HG03342 (cell line): ENCODE measurements around the gene SPIB.
"Not testable (repeated sequence)": the region's sequence is repeated elsewhere in the genome, so short reads cannot be mapped to it uniquely, and the experiment has no call there.

ENCODE experiments used
- ATAC-seq: cut with Tn5 transposase; IDR thresholded peaks from one replicate; pipeline ENCODE4 v1.9.1; 2021; ENCODE audit warnings: mild to moderate bottlenecking, moderate library complexity; ENCODE audit not compliant: unreplicated experiment

SPIB gene

DNA sequence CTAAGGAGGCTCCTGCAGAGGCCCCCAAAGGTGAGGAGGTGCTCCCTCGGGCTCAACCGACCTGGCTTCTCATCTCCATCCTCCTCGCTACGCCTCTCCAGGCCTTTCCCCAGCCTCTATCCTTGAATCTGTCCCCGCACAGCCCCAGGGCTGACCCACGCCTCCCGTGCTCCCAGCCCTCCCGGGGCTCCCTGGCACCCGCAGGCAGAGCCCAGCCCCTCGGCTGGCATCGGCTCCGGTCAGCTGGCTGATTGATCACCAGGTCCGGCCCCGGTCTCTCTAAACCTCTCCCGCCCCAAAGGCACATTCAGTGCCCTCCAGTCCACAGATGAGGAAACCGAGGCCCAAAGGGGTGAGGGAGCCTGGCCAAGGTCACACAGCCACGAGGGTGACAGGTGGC is 16.5 kb downstream of the SPIB start:
- no peak for ATAC-seq

DNA sequence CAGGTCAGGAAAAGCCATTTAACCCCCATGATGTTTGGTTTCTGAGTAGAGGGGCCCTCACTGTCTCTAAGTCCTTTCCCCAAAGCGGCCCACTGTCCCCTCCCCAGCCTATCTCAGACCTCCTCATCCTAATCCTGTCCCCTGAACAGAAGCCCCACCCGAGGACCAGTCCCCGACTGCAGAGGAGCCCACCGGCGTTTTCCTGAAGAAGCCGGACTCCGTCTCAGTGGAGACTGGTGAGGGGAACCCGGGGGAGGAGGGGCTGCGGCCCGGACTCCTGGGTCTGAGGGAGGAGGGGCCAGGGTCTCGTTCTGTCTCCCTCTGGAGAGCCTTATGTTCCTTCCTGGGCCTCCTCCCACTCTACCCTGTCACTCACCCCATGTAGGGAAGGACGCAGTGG is 16.9 kb downstream of the SPIB start:
- no peak for ATAC-seq

DNA sequence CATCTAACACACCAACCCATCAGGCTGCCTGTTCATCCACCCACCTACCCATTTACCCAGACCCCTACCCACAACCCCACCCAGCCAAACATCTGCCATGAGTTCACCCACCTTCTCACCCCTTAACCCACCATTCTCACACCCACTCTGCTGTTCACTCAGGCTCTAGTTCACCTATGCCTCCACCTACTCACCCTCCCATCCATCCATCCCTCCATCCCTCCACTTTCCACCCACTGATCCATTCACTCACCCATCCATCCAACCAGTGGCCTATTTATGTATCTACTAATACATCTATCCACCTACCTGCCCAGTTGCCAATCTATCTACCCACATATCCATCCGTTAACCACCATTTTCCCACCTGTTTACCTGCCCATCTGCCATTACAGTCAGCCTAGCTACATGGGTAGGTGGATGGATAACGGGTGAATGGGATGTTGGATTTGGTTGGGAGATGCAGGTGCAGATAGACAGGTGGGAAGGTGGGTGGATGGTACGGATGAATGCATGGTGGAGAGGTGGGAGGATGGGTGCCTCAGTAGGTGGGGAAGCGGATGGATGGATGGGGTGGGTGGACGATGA is 19.2 kb downstream of the SPIB start:
- no peak for ATAC-seq

DNA sequence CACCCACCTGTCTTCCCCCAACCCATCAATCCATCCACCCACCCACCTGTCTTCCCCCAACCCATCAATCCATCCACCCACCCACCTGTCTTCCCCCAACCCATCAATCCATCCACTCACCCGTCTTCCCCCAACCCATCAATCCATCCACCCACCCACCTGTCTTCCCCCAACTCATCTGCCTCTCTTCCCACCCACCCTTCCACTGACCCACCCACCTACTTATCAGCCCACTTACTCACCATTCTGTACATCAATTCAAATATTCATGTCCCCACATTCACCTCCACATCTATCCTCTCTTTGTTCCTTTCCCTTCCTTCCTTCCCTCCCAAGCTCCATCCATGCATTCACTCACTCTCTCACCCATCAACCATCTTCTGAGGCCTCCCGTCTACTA is 20.4 kb downstream of the SPIB start:
- ATAC-seq, result not testable (repeated sequence)

DNA sequence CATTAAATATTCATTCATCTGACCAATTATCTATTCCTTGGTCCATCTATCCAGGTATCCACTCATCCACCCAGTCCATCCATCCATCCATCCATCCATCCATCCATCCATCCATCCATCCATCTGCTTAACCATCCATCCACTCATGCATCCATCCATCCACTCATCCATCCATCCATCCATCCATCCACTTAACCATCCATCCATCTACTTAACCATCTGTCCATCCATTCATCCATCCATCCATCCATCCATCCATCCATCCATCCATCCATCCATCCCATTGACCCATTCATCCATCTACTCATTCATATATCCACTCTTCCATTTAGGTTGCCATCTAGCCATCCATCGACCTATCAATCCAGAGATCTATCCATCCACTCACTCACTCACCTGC is 25.3 kb downstream of the SPIB start:
- no peak for ATAC-seq

DNA sequence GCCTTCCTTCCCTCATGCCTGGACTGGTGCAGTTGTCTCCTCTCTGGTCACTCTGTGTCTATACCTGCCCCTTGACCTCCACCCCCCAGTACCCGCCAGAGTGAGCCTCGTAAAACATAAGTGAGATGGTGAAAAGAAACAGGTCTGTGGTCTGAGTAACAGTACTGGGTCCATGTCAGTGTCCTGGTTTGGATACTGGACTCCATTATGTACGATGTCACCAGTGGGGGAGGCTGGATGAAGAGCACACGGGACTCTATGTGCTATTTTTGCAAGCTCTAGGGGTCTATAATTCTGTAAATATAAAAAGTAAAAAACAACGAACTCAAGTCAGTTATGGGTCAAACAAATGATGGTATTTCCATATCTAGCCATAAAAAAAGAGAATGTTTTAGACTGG is 28.3 kb downstream of the SPIB start:
- no peak for ATAC-seq

DNA sequence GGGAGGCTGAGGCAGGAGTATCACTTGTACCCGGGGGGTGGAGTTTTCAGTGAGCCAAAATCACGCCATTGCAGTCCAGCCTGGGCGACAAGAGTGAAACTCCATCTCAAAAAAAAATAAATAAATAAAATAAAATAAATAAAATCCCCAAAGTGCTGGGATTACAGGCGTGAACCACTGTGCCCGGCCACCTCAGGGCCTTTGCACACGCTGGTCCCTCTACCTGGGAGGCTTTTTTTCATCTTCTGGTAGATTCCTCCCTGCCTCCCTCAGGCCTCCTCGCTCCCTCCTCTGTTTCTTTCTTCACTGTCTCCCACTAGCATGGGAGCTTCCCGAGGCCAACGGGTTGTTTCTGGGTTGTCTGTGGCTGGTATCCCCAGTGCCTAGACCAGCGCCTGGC is 29.0 kb downstream of the SPIB start:
- no peak for ATAC-seq

DNA sequence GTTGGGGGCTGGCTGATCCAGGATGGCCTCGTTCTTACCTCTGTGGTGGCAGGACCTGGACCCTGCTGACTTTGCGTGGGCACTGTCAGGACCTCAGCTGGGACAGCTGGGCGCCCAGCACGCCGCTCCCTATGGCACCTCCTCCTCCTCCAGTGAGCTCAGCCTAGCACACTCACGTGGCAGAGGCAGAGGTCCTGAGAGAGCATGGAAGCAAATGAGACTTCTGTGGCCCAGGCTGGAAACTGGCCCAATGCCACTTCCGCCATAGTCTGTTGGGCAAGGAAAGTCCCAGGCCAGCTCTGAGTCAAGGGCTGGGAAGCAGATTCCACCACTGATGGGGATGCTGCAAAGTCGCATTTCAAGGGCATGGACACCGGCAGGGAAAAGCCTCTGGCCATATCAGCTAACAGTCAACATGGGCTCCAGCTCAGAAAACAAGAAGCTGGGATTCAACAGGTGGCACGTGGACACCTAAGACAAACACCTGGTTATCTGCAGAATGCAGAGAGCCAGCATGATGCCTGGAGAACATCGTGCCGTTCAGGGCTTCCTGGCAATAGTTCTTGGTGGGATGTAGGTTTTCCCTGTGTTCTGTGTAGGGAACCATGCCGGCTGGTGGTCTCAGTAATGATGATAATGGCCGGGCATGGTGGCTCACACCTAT is 30.6 kb downstream of the SPIB start:
- ATAC-seq, result no peak

DNA sequence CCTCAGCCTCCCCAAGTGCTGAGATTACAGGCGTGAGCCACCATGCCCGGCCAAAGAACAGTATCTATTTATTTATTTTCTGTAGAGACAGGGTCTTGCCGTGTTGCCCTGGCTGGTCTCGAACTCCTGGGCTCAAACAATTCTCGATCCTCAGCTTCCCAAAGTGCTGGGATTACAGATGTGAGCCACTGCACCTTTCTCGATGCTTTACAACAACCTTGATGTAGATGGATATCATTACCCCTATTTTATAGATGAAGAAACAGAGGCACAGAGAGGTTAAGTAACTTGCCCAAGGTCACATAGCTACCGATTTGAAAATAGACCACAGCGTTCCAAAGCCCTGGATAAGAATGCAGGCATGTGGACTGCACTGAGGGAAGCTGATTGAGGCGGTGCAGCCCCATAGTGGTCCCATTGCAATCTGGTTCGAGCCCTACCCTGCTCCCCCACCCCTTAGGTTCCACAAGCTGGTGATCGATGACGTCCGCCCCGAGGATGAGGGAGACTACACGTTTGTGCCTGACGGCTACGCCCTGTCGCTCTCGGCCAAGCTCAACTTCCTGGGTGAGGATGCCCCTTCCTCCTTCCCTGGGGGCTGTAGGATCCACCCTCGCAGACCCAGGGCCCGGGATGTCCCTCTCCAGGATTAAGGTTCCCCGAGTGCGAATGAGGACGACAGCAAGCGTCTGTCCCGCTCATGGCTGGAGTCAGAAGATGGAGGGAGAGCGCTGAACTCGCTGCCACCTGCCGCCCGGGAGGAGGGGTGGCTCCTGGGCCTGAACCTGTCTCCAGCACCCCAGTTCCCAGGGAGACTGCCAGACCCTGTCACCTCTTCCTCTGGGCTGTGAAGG is 31.9 kb downstream of the SPIB start:
- no peak for ATAC-seq

DNA sequence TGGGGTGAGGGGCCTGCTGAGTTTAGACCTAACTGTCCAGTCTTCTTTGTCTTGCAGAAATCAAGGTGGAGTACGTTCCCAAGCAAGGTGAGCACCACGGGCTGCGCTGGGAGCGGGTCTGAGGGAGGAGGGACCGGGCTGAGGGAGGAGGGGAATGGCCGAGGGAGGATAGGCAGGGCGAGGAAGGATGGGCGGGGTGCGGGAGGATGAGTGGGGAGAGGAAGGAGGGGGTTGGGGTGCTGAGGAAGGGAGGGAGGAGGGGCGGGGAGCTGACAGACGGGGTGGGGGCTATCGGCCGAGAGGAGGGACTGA is 32.4 kb downstream of the SPIB start:
- no peak for ATAC-seq

DNA sequence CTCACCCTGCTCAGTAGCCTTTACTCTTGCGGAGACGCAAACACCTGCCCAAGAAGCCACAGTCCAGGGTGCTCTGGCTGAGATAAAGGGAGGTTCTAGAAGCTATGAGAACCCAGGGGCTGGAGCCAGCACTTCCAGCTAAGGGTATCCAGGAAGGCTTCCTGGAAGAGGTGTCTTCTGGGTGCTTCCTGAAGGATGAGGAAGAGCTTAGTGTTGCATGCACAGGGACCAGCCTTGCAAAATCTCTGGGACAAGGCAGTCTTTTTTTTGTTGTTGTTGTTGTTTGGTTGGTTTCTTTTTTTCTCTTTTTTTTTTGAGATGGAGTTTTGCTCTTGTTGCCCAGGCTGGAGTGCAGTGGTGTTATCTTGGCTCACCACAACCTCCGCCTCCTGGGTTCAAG is 34.5 kb downstream of the SPIB start:
- ATAC-seq, result no peak

DNA sequence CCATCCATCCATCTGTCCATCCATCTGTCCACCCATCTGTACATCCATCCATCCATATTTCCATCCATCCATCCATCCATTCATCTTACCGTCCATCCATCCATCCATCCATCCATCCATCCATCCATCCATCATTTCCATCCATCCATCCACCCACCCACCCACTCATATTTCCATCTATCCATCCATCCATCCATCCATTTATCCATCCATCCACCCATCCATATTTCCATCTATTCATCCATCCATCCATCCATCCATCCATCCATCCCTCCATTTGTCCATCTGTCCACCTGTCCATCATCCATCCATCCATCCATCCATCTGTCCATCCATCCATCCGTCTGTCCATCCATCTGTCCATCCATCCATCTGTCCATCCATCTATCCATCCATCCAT is 37.3 kb downstream of the SPIB start:
- no peak for ATAC-seq

DNA sequence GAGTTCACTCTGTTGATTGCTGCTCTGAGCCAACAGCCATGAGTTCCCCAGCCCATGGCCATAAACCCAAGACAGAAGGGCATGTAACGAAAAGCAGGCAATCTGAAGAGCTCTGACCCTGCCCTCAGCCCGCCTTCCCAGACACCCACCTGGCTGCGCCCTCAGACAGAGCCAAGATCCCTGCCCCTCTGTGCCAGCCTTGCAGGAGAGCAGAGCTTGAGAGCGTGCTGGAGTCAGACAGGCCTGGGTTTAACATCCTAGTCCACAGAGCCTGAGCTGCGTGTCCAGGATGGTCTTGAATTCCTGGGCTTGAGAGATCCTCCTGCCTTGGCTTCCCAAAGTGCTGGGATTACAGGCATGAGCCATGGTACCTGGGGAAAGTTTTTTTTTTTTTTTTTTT is 38.6 kb downstream of the SPIB start:
- no peak for ATAC-seq

DNA sequence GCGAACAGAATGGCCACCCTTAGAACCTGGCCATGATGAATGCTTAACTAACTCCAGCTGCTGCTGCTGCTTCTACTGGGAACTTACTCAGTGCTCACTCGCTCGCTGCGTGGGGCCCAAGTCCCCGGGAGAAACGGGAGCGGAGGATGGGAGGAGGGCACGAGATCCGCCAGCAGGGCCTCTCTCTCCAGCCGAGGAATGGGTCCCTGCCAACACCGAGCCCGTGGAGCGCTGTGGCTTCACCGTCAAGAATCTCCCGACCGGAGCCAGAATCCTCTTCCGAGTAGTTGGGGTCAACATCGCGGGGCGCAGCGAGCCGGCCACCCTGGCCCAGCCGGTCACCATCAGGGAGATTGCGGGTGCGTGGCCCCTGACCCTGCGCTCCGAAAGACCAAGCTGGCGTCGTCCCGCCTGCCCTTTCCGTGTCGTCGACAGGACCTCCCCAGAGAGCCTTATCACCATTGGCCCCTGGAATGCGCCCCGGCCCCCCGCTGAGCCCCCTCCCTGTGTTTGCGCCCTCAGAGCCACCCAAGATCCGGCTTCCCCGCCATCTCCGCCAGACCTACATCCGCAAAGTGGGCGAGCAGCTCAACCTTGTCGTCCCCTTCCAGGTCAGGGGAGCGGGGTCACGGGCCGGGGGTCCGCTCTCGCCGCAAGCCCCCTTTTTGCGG is 39.8 kb downstream of the SPIB start:
- no peak for ATAC-seq

DNA sequence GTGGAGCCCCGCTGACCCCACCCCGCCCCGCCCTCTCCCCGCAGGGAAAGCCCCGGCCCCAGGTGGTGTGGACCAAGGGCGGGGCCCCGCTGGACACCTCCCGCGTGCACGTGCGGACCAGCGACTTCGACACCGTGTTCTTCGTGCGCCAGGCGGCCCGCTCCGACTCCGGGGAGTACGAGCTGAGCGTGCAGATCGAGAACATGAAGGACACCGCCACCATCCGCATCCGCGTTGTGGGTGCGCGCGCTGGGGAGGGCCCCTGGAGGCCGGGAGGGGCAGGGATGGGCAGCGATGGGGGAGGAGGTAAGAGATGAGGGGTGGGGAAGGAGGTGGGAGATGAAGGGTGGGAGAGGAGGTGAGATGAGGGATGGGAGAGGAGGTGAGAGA is 40.3 kb downstream of the SPIB start:
- ATAC-seq, result no peak

DNA sequence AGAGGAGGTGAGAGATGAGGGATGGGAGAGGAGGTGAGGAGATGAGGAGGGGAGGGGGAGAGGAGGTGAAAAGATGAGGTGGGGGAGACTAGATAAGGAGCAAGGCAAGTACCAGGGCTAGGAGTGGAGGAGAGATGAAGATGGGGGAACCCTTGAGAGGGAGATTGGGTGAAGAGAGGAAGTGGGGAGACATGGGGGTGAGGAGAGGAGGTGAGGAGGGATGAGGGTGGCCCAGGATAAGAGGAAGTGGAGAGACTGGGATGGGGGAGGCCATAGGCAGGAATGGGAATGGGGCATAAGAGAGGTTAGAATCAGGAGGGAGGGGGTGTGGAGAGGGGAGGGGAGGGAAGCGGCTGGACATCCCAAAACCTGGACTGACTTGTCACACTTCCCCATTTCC is 40.9 kb downstream of the SPIB start:
- no peak for ATAC-seq

DNA sequence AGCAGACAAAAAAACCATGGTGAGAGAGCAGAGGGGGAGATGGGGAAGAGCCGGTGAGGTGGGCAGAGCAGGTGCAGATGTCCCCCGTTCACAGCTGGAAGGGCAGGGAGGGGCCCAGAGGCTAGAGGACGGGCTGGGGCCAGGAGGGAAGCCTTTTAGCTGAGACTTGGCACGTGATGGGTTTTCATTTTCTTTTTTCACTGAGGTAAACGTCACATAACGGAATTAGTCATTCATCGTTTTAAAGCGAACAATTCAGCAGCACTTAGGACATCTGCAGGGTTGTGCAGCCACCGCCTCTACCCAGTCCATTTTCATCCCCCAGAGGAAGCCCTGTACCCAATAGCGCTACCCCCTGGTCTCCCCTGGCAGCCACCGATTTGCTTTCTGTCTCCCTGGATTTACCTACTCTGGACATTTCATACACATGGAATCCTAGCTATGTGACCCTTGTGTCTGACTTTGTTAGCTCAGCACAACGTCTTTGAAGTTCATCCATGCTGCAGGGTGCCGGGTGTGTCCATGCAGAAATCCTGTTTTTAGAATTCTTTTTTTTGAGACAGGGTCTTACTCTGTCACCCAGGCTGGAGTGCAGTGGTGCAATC is 41.5 kb downstream of the SPIB start:
- ATAC-seq, result no peak

DNA sequence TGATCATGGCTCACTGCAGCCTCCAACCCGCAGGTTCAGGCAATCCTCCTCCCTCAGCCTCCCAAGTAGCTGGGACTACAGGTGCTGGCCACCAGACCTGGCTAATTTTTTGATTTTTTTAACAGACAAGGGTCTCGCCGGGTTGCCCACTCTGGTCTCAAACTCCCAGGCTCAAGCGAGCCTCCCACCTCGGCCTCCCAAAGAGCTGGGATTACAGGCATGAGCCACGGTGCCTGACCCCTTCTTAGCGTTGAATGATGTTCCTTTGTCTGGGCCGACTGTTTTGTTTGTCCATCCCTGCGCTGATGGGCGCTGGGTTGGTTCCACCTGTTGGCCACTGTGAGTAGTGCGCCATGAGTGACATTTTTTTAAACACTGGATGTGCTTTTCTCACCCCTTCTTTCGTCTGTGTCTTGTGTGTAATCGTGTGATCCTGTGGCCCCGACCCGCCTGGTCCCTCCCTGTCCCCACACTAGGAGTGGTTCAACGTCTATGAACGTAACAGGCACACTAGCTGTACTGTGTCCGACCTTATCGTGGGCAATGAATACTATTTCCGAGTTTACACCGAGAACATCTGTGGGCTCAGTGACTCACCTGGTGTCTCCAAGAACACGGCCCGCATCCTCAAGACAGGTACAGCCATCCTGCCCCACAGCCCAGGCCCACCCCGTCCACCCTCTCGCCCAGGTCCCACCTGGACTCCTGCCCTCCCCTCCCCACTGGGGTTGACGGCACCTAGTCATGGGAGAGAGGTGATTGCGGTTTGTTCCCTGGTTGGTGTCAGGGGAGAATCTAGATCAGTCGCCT is 42.5 kb downstream of the SPIB start:
- ATAC-seq, result peak; percentile 63

DNA sequence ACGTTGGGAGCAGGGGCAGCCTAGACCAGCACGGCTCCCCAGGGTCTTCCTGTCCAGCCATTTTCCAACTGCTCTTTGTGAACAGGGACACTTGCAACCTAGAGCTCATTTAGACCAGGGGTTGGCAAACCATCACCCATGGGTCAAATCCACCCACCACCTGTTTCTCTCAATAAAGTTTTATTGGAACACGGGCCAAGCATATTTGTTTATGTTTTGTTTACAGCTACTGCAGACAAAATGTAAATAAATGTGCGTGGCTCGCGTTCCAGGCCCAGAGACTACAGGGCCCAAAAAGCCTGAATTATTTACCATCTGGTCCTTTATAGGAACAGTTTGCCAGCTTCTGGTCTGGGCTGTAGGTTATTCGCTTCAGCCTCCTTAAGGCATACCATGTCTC is 44.2 kb downstream of the SPIB start:
- ATAC-seq, result no peak

DNA sequence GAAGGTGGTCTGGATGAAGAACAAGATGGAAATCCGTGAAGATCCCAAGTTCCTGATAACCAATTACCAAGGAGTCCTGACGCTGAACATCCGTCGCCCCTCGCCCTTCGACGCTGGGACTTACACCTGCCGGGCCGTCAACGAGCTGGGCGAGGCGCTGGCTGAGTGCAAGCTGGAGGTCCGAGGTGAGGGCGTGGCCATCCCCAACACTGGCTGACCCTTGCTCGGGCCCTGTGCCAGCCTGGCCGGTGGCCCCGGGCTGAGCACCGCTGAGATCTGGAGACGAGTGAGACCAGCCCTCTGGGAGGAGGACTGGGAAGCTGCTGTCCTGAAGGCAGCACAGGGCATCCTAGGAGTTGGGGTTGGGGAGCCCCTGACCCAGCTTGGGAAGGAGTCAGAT is 45.6 kb downstream of the SPIB start:
- no peak for ATAC-seq

DNA sequence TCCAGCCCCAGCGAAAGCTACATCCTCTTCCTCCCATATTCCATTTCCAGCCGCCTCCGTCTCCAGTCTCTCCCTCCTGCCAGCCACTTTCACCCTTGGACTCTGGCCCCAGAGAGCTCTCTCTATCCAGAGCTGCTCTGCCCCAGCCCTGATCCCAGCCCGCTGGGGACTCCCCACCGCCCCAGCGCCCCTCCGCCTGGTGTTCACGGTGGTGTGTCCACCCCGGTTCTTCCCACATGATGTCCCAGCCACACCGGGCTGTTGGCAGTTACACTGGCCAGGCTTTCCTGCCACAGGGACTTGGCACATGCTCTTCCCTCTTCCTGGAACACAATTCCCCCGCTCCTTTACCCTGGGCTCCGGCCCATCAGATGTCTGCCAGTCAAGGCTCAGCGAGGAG is 46.3 kb downstream of the SPIB start:
- no peak for ATAC-seq
